HCT116 (cell line): ENCODE measurements around the gene CCND2. TPM values are rescaled to one million over a fixed set of nuclear protein-coding genes. Genes with fewer than 3 reads are reported as not detected.

Source experiments
- ATAC-seq: fragments of 200-7000 bp; cut with Tn5 transposase; 2 replicates; pipeline ENCODE4 v1.9.1; 2020; ENCODE audit warnings: mild to moderate bottlenecking, moderate library complexity
- BruUV-seq: library from RNA; stranded (reverse); fragments of 400-500 nt; replicated peaks from 2 replicates; lab custom pipeline; 2021; lab: Mats Ljungman, UMichigan
- CTCF ChIA-PET: fragments of 300-600 bp; sonication (Branson Sonifier 250); formaldehyde crosslinking; loops from one replicate; lab custom pipeline; 2021; ENCODE audit warnings: antibody characterized with exemption; lab: Charles Lee
- POLR2A ChIA-PET: fragments of 300-600, 350-600 bp; sonication (Branson Sonifier 250); formaldehyde crosslinking; loops from one replicate; lab custom pipeline; 2021; ENCODE audit warnings: antibody characterized with exemption; lab: Charles Lee
- RAD21 ChIA-PET, 2 experiments: fragments of 300-600 bp; sonication (Branson Sonifier 250); formaldehyde crosslinking; loops; one replicate each; lab custom pipeline; 2023; ENCODE audit warnings: low total read pairs in 2 of 2; ENCODE audit not compliant: uncharacterized antibody in 2 of 2, unreplicated experiment in 2 of 2, low non-redundant PET in 1 of 2; lab: Charles Lee
- DNase-seq: peaks from one replicate; pipeline ENCODE4 v3.0.0-alpha.2; 2010; ENCODE audit warnings: low read depth, low spot score
- H2AFZ ChIP-seq: fragments of 200-600 bp; shearing (Covaris generic), sonication (generic); 2 replicates; pipeline ENCODE4 v1.6.1; 2017; ENCODE audit warnings: low read depth, mixed run types, mixed read lengths, antibody characterized with exemption, low read length; ENCODE audit not compliant: poor library complexity, severe bottlenecking
- H3K27ac ChIP-seq: 2 replicates; pipeline ENCODE4 v1.5.1; 2012; ENCODE audit warnings: low read depth, low read length
- H3K27me3 ChIP-seq: fragments of 200-600 bp; sonication (generic); 2 replicates; pipeline ENCODE4 v1.6.1; 2016; ENCODE audit warnings: mixed run types, low read length, mixed read lengths; ENCODE audit not compliant: insufficient read depth
- H3K36me3 ChIP-seq, 2 experiments: fragments of 200-500 bp in 1 of 2; fragments of 200-600 bp in 1 of 2; sonication (Bioruptor generic) in 1 of 2; sonication (generic) in 1 of 2; 2 replicates each; pipeline versions ENCODE4 v1.5.1 to v1.6.1; 2014 to 2016; ENCODE audit warnings: low read length in 2 of 2, inconsistent platforms in 1 of 2, mixed read lengths in 1 of 2, mixed run types in 1 of 2; ENCODE audit not compliant: insufficient read depth in 2 of 2, control insufficient read depth in 1 of 2
- H3K4me1 ChIP-seq, 2 experiments: fragments of 200-600 bp in 1 of 2; sonication (generic) in 1 of 2; 2 replicates each; pipeline versions ENCODE4 v1.5.1 to v1.6.1; 2012 to 2017; ENCODE audit warnings: low read length in 2 of 2, inconsistent platforms in 1 of 2, mild to moderate bottlenecking in 1 of 2, mixed read lengths in 1 of 2, mixed run types in 1 of 2, moderate library complexity in 1 of 2; ENCODE audit not compliant: insufficient read depth in 2 of 2, control insufficient read depth in 1 of 2
- H3K4me2 ChIP-seq: fragments of 200-600 bp; sonication (generic); 2 replicates; pipeline ENCODE4 v1.6.1; 2017; ENCODE audit warnings: mixed run types, low read length, mixed read lengths
- H3K4me3 ChIP-seq, 2 experiments: fragments of 200-600 bp in 1 of 2; sonication (generic) in 1 of 2; replicated peaks in 1 of 2; 2 replicates each; pipeline ENCODE4 v1.5.1; 2011 to 2016; ENCODE audit warnings: low read length in 2 of 2, control low read depth in 1 of 2, low read depth in 1 of 2, mild to moderate bottlenecking in 1 of 2, mixed read lengths in 1 of 2, mixed run types in 1 of 2
- H3K79me2 ChIP-seq: fragments of 200-600 bp; sonication (generic); 2 replicates; pipeline ENCODE4 v1.6.1; 2017; ENCODE audit warnings: mild to moderate bottlenecking, mixed run types, low read length, moderate library complexity, mixed read lengths; ENCODE audit not compliant: insufficient read depth
- H3K9ac ChIP-seq: fragments of 200-600 bp; sonication (generic); 2 replicates; pipeline ENCODE4 v1.6.1; 2016; ENCODE audit warnings: low read length, mixed read lengths
- H3K9me2 ChIP-seq: fragments of 200-600 bp; sonication (generic), shearing (Covaris generic); 2 replicates; pipeline ENCODE4 v1.6.1; 2017; ENCODE audit warnings: mixed run types, mild to moderate bottlenecking, moderate library complexity; ENCODE audit not compliant: insufficient read depth
- H3K9me3 ChIP-seq, 2 experiments: fragments of 200-500 bp in 1 of 2; fragments of 200-600 bp in 1 of 2; sonication (Bioruptor generic) in 1 of 2; sonication (generic) in 1 of 2; 2 replicates each; pipeline ENCODE4 v1.6.1; 2014 to 2017; ENCODE audit warnings: low read length in 2 of 2, mixed read lengths in 2 of 2, inconsistent platforms in 1 of 2, low read depth in 1 of 2, mild to moderate bottlenecking in 1 of 2, mixed run types in 1 of 2, moderate library complexity in 1 of 2; ENCODE audit not compliant: control insufficient read depth in 1 of 2, insufficient read depth in 1 of 2
- H4K20me1 ChIP-seq: fragments of 200-600 bp; sonication (generic), shearing (Covaris generic); 2 replicates; pipeline ENCODE4 v1.6.1; 2017; ENCODE audit warnings: mixed run types, mild to moderate bottlenecking, moderate library complexity; ENCODE audit not compliant: insufficient read depth
- CBX3 ChIP-seq: IDR thresholded peaks from 2 replicates; pipeline ENCODE4 v1.6.1; 2012; ENCODE audit warnings: low read depth
- CEBPB ChIP-seq: IDR thresholded peaks from 2 replicates; pipeline ENCODE4 v1.6.1; 2012; ENCODE audit warnings: low read depth
- CTCF ChIP-seq, 3 experiments: fragments of 200-600 bp in 1 of 3; sonication (generic) in 1 of 3; IDR thresholded peaks in 2 of 3; conservative IDR thresholded peaks in 1 of 3; 2 replicates each; pipeline ENCODE4 v1.5.1; 2012 to 2017; ENCODE audit warnings: low read depth in 2 of 3, low read length in 2 of 3, antibody characterized with exemption in 1 of 3, borderline replicate concordance in 1 of 3, control low read depth in 1 of 3, mild to moderate bottlenecking in 1 of 3, mixed read lengths in 1 of 3, mixed run types in 1 of 3, moderate library complexity in 1 of 3; ENCODE audit not compliant: insufficient read depth in 1 of 3
- EGR1 ChIP-seq: IDR thresholded peaks from 2 replicates; pipeline ENCODE4 v1.6.1; 2012; ENCODE audit warnings: low read depth
- EZH2phosphoT487 ChIP-seq: fragments of 200-600 bp; IDR thresholded peaks from 2 replicates; pipeline ENCODE4 v1.6.1; 2018; ENCODE audit warnings: antibody characterized with exemption, borderline replicate concordance
- FOSL1 ChIP-seq: IDR thresholded peaks from 2 replicates; pipeline ENCODE4 v1.6.1; 2012; ENCODE audit warnings: low read depth
- JUND ChIP-seq: IDR thresholded peaks from 2 replicates; pipeline ENCODE4 v1.6.1; 2012
- MAX ChIP-seq: IDR thresholded peaks from 2 replicates; pipeline ENCODE4 v1.6.1; 2012
- POLR2A ChIP-seq: IDR thresholded peaks from 2 replicates; pipeline ENCODE4 v1.7.0; 2011; ENCODE audit warnings: borderline replicate concordance; ENCODE audit not compliant: insufficient read depth, insufficient read length; ENCODE audit errors: extremely low read depth
- POLR2AphosphoS5 ChIP-seq: IDR thresholded peaks from 2 replicates; pipeline ENCODE4 v1.6.1; 2011; ENCODE audit warnings: mild to moderate bottlenecking, low read depth, low read length, moderate library complexity
- REST ChIP-seq: IDR thresholded peaks from 2 replicates; pipeline ENCODE4 v1.6.1; 2012; ENCODE audit warnings: low read depth
- SIN3A ChIP-seq: IDR thresholded peaks from 2 replicates; pipeline ENCODE4 v1.6.1; 2012; ENCODE audit warnings: low read depth
- SP1 ChIP-seq: IDR thresholded peaks from 2 replicates; pipeline ENCODE4 v1.6.1; 2012; ENCODE audit warnings: low read depth
- YY1 ChIP-seq: IDR thresholded peaks from 2 replicates; pipeline ENCODE4 v1.6.1; 2011; ENCODE audit warnings: low read length, low read depth, moderate library complexity, mild to moderate bottlenecking; ENCODE audit not compliant: insufficient replicate concordance; ENCODE audit errors: extremely low read depth
- ZBTB33 ChIP-seq: IDR thresholded peaks from 2 replicates; pipeline ENCODE4 v1.6.1; 2011; ENCODE audit warnings: mild to moderate bottlenecking, low read length, moderate library complexity; ENCODE audit not compliant: insufficient replicate concordance; ENCODE audit errors: extremely low read depth
- ZFX ChIP-seq: fragments of 450-650 bp; IDR thresholded peaks from 2 replicates; pipeline ENCODE4 v1.6.1; 2017
- ZNF274 ChIP-seq: fragments of 200-500 bp; sonication (Bioruptor generic); IDR thresholded peaks from 2 replicates; pipeline ENCODE4 v1.6.1; 2014; ENCODE audit warnings: mild to moderate bottlenecking, low read depth, low read length, inconsistent platforms
- intact Hi-C: fragments of 100-400 bp; cut with micrococcal nuclease; formaldehyde crosslinking; loops from 2 replicates; pipeline ENCODE4 v1.10.0; 2022
- total RNA-seq: library from RNA; stranded (reverse); gene quantifications from one replicate; pipeline ENCODE4 v1.2.1, GENCODE V29; 2021; ENCODE audit not compliant: unreplicated experiment

Gene CCND2
- total RNA-seq, 1 experiment from 2014 or later: 1.1 TPM

GRCh38 chr12:4275870-4276301, 2.3 kb downstream of the CCND2 start:
- Histone ChIP-seq H3K27ac (no peak overlapping the region), H3K9me2 (no peaks in the 10 kb centered on the region), H3K9ac (no peak overlapping the region), H3K27me3 (peaks cover 36% of the 10 kb centered on the region), H3K9me3 (no peaks in the 10 kb centered on the region), H3K4me2 (no peak overlapping the region), H3K36me3 (no peaks in the 10 kb centered on the region), H3K4me1 (peaks cover 5 to 17% of the 10 kb centered on the region in 2 experiments; a peak in 3 of 4 replicates), H3K79me2 (no peaks in the 10 kb centered on the region), H3K4me3 (no peak overlapping the region), H4K20me1 (no peaks in the 10 kb centered on the region), H2AFZ (no peak overlapping the region)
- no TSS peak for BruUV-seq
- ChIA-PET CTCF (interaction anchor here (0.6 to 4.5 kb wide), 12 partner anchors 12 to 1343 kb away, joined by 3 to 91 read pairs (median 6); no protein-coding TSS in a partner anchor), RAD21 (interaction anchor here (1.1 to 1.6 kb wide), 4 partner anchors 283 to 392 kb away, joined by 3 to 6 read pairs (median 4); no protein-coding TSS in a partner anchor), POLR2A (no interaction called here)
- intact Hi-C loops: loop anchor here (2.0 to 10.0 kb wide), 3 partner anchors 239 to 975 kb away; no protein-coding TSS in a partner anchor
- no peak for ATAC-seq
- no peak for DNase-seq
- TF ChIP-seq EZH2phosphoT487 (no peak), CEBPB (no peak), FOSL1 (no peak), POLR2AphosphoS5 (no peak), EGR1 (no peak), CBX3 (no peak), JUND (no peak), ZNF274 (no peak), YY1 (no peak), MAX (no peak), SP1 (no peak), CTCF (IDR thresholded peaks at IDR 0.05 in 2 of 3, conservative IDR thresholded peaks at IDR 0.05 in 1 of 3; ENCODE audit: borderline replicate concordance in 1 of 3, insufficient read depth in 1 of 3, low read depth in 2 of 3, low read length in 2 of 3) (no peak), REST (no peak), SIN3A (no peak), POLR2A (no peak), ZFX (no peak), ZBTB33 (no peak)
